SW480 (cell line): ENCODE data around the gene WSCD1.

Experiments used
- DNase-seq: peaks from one replicate; pipeline ENCODE4 v3.0.0-alpha.2; 2016; ENCODE audit warnings: low spot score

WSCD1 gene

DNA sequence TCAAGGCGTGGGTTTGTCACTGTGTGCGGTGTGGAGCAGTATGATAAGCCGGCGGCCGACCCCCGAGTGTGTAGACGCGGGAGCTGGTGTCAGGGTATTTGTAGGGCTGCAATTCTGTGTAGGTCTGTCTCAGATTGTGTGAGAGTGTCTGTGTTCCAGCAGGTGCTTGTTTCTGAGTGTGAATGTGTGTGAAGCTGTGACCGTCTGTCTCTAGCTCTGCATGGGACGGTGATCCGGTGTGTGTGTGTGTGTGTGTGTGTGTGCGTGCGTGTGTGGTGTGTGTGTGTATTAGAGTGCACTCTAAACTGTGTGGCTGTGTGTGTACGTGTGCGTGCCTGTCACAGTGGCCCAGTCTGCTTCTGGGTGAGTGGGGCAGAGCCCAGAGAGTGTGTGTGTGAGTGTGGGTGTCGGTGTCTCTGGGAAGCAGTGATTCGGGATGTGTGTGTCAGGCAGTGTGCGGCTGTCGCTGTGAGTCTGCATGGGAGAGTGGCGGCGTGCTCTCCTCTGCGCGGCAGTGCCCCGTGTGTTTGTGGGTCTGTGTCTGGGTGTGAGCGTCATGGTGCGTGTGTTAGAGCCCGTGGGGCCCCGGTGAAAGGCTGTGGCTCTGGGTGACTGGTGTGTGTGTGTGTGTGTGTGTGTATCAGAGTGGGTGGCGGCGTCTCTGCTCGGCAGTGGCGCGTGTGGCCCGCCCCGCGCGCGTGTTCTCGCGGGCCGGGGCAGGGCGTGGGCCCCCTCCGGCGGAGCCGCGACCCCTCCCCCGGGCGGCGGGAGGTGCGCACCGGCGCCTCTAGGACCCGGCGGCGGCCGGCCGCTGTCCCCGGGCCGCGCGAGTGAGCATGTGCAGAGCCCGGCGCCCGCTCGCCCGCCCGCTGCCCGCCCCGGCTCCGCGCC, at the start of gene WSCD1:
WSCD1 (plus strand) TSS at position 841 of the 891 bp plus-strand sequence. CDS start 10,280 bp downstream, outside the sequence.
- no peak for DNase-seq

DNA sequence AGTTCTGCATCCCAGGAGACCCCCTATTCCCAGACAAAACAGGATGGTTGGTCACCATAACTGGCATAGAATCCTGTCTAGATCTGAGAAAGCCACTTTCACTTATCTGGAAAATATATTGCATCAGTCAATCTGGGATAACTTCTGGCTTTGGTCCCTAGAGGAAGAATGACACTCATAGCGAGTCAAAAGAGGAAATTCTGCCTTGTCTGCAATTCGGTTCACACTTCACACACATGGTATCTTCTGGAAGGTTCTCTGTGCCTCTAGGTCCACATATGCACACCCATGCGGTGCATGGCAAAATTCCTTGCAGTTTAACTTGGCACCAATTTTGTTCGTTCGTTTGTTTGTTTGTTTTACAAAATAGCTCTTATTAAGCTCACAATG, 49.2 kb upstream of the WSCD1 start:
- DNase-seq: no peak

GRCh38 chr17:6021627-6022026, 48.6 kb upstream of the WSCD1 start:
- no peak for DNase-seq

DNA sequence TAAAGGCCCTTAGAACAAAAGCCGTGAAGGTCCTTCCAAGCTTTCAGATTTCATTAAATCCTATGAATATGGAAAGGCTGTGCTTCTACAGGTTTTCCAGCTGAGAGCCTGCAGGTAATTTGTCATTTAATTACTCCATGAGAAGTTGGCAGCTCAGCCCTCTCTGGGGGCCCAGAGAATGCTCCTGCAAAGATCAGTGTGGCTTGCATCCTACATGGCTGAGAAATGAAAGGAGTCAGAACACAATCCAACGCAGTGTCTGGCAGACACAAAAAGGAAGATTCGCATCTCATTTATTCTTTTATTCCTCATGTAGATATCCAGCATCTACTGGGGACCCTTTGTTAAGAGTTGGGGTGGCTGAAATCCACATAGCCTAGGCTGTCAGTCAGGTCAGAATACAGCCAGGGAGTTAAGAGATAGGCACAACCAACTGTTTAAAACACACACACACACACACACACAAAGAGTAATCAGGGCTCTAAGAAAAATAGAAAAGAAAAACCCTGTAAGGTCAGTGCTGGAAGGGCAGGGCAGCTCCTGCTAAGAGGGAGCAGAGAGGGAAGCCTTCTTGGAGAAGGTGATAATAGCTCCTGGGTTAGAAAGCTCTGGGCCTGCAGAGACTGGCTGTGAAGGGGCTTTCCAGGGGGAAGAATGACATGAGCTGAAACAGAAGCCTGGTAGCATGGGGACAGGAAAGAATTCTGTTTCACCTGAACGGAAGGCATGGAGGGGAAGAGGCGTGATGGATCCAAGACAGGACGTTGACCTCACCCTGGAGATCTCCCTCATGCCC, 46.9 kb upstream of the WSCD1 start:
- DNase-seq: no peak

- no peak for DNase-seq
Measured at GRCh38 chr17:6024576-6024975, 45.6 kb upstream of the WSCD1 start.

GRCh38 chr17:6027342-6028024, 42.7 kb upstream of the WSCD1 start:
- DNase-seq: no peak

DNA sequence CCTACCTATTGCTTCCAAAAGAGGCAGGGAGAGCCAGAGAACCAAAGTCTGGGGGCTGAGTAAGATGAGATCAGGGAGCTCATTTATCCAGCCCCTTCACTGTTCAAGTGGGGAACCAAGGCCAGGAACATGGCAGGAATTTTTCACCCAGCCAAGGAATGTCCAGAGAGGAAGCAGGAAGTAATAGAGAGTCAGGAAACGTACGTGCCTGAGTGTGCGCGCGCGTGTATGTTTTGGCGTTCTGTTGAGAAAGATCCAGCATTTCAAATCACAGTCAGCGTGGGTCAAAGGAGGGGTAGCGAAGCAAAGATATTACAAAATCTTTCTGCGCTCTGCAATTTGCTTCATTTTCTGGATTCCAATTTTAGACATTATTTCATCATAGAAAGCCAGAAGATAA, 41.9 kb upstream of the WSCD1 start:
- no peak for DNase-seq

- DNase-seq: no peak
Measured at GRCh38 chr17:6035801-6036394, 34.3 kb upstream of the WSCD1 start.

GRCh38 chr17:6040504-6040903, 29.7 kb upstream of the WSCD1 start:
- no peak for DNase-seq

DNA sequence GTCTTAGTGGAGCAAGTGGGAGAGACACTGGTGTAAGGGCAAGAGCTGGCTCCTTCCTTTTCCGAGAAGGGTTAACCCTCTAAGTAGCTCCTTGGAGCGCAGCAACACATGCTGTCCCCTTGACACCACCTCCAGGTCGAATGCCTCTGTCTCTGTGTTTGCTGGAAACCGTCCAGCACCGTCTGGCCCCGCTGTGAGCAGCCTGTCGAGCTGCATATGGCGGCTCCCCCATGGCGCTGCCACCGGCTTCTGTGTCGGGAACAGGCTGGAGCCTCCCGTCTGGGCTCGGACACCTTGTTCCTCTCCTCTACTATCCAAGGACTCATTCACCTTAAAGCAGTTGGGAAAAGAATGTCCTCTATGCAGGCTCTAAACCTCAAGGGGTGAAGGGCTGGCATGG, 28.9 kb upstream of the WSCD1 start:
- no peak for DNase-seq

- DNase-seq: no peak
Measured at GRCh38 chr17:6043405-6043804, 26.8 kb upstream of the WSCD1 start.

GRCh38 chr17:6044261-6044660, 25.9 kb upstream of the WSCD1 start:
- DNase-seq: no peak

DNA sequence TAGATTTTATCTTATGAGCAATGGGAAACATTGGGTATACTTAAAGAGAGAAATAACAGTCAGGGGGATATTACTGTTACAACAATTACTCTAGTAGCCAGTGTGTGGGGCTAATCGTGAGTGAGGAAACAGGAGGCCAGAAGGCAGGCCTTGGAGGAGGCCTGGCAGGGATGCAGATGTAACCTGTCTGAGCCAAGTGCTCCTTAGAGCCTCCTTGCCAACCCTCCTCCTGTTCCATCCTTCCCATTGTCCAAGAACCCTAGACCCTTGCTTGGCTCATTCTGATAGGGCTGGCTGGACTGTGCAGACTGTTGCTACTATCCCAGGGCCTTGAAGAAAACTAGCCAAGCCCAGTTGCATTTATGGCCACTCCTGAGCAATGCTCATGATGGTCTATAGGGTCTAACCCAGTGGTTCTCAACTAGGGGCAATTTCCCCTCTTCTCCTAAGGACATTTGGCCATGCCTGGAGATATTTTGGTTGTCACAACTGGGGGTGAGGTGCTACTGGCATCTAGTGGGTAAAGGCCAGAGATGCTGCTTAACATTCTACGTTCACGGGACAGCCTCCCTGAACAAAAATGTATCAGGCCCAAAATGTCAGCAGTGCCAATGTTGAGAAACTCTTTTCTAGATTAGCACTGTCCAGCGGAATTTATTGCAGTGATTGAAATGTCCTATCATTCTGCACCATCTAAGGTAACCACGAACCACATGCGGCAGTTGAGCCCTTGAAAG, 24.4 kb upstream of the WSCD1 start:
- no peak for DNase-seq

GRCh38 chr17:6046431-6046830, 23.7 kb upstream of the WSCD1 start:
- DNase-seq: no peak

- no peak for DNase-seq
Measured at GRCh38 chr17:6046931-6047330, 23.2 kb upstream of the WSCD1 start.

DNA sequence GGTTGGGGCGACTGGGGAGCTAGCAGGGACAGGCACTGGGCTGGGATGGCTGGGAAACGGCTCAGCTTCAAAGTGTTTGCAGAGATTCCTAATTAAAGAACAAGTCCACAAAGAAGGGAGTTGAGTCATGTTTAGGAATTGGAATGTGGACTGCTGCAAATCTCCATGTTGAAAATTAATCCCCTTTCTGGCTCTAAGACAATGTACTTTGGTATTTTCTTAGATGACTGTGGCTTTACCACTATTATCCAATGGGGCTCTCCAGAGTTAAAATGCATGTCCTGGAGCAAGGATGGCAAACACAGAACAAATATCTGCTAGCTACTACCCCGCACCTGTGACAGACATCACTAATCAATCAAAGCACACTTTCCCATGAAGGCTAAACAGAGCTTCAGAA, 22.2 kb upstream of the WSCD1 start:
- DNase-seq: no peak

DNA sequence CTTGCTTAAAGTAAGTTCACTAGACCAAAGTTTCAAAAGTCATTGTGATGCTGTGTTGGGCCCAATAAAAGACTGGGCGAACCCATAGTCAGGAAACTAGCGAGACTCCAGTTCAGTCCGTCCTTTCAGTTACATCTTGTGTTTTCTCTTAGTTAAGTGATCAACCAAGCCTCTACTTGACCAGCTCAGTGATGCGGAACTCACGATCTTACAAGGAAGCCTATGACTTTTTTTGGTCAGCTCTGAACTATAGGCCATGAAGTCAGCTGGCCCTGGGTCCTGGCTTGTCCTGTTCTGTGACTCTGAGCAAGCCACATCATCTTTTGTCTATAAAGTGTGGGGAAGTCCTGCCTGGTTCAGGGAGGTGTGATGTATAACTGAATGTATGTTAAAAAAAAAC, 21.7 kb upstream of the WSCD1 start:
- DNase-seq: no peak

DNA sequence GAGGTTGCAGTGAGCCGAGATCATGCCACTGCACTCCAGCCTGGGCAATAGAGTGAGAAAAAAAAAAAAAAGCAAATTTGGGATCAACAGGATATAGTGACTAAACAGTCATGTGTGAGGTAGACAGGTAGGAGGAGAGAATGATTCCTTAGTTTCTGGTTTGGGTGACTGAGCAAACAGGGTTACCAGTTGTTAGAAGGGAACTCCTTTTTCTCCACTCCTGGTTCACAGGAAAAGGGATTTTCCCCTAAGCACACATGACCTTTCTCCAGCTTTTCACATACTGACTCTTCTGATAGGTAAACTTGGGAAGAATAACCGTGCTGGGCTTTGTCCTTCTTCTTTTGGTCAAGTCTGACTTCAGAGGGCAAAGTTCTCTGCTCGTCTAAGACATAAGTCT, 17.3 kb upstream of the WSCD1 start:
- DNase-seq: no peak

DNA sequence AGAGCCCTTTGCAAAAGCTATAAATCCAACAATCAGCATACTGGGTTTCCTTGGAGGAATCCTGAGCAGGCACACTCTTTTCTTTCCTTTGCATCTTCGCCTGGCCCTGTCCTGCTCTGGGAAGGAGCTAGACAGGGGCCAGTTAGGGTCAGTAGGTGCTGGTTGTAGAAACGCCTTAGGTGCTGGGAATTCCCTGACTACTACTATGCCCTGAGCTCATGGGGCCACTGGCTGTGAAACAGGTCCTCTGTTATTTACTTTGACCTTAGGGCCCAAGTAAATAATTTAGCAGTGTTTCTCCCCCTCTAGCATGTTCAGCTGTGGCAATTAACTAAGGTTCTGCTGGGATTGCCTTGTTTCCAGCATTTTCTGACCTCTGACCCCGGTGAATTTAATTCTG, 15.8 kb upstream of the WSCD1 start:
- DNase-seq: no peak

DNA sequence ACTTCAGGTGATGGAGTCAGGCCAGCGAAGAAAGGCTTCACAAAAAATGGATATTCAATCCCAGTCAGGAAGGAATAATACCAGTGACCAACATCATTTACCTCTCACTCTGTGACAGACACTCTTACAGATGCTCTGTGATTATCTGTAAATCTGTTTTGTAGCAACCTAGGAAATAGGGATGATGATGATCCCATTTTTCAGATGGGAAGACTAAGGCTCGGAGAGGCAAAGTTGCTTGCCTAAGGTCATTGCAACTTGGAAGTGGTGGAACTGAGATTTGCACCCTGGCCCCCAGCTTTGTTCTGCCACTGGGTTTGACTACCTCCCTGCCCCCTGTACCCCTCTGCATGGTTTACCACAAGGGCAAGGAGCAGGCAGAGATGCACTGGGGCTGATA, 14.1 kb upstream of the WSCD1 start:
- no peak for DNase-seq

GRCh38 chr17:6057562-6057961, 12.6 kb upstream of the WSCD1 start:
- DNase-seq: no peak

GRCh38 chr17:6059406-6059805, 10.8 kb upstream of the WSCD1 start:
- no peak for DNase-seq
